Loucy (cell line): ENCODE data around the gene HDGF.

ENCODE experiments used
- H2AFZ ChIP-seq: fragments of 200-600 bp; sonication (generic); 2 replicates; pipeline ENCODE4 v1.6.0; 2016; ENCODE audit warnings: antibody characterized with exemption, mild to moderate bottlenecking, low read length, moderate library complexity
- H3F3A ChIP-seq: fragments of 200-600 bp; 2 replicates; pipeline ENCODE4 v1.6.0; 2016; ENCODE audit warnings: antibody characterized with exemption, low read depth, mild to moderate bottlenecking
- H3K27me3 ChIP-seq: fragments of 200-600 bp; sonication (generic); 2 replicates; pipeline ENCODE4 v1.6.1; 2014; ENCODE audit warnings: low read length, mild to moderate bottlenecking; ENCODE audit not compliant: insufficient read depth, poor library complexity, severe bottlenecking
- H3K36me3 ChIP-seq: fragments of 200-600 bp; sonication (generic); 2 replicates; pipeline ENCODE4 v1.6.1; 2016; ENCODE audit warnings: low read length; ENCODE audit not compliant: insufficient read depth
- H3K4me1 ChIP-seq: fragments of 200-600 bp; sonication (generic); 2 replicates; pipeline ENCODE4 v1.5.1; 2014; ENCODE audit warnings: low read length, mild to moderate bottlenecking; ENCODE audit not compliant: insufficient read depth, poor library complexity, severe bottlenecking
- H3K4me2 ChIP-seq: fragments of 200-600 bp; sonication (generic); 2 replicates; pipeline ENCODE4 v1.6.0; 2014; ENCODE audit warnings: antibody characterized with exemption, low read length, low read depth, mild to moderate bottlenecking; ENCODE audit not compliant: poor library complexity, severe bottlenecking
- H3K4me3 ChIP-seq: fragments of 200-600 bp; sonication (generic); 2 replicates; pipeline ENCODE4 v1.5.1; 2014; ENCODE audit warnings: low read length, mild to moderate bottlenecking, mixed read lengths; ENCODE audit not compliant: poor library complexity, severe bottlenecking
- H3K79me2 ChIP-seq: fragments of 200-600 bp; sonication (generic); 2 replicates; pipeline ENCODE4 v1.6.1; 2014; ENCODE audit warnings: low read length; ENCODE audit not compliant: insufficient read depth
- H3K9ac ChIP-seq: fragments of 200-600 bp; sonication (generic); 2 replicates; pipeline ENCODE4 v1.6.0; 2014; ENCODE audit warnings: mild to moderate bottlenecking, low read depth, low read length, moderate library complexity; ENCODE audit not compliant: poor library complexity, severe bottlenecking
- H3K9me2 ChIP-seq: fragments of 200-600 bp; sonication (generic); replicated peaks from 2 replicates; pipeline ENCODE4 v1.6.1; 2016; ENCODE audit warnings: low read depth, low read length, mixed read lengths
- H3K9me3 ChIP-seq: fragments of 200-600 bp; sonication (generic); 2 replicates; pipeline ENCODE4 v1.6.1; 2014; ENCODE audit warnings: mild to moderate bottlenecking, antibody characterized with exemption, low read length, low read depth; ENCODE audit not compliant: insufficient read depth
- H4K20me1 ChIP-seq: fragments of 200-600 bp; sonication (generic); 2 replicates; pipeline ENCODE4 v1.6.0; 2014; ENCODE audit warnings: antibody characterized with exemption, low read length, mild to moderate bottlenecking; ENCODE audit not compliant: insufficient read depth, poor library complexity, severe bottlenecking
- EZH2phosphoT487 ChIP-seq: fragments of 200-600 bp; IDR thresholded peaks from 2 replicates; pipeline ENCODE4 v1.6.1; 2018; ENCODE audit warnings: antibody characterized with exemption, mild to moderate bottlenecking, moderate library complexity, borderline replicate concordance
- TF ChIP-seq, protein P1 (sequence below): fragments of 200-600 bp; sonication (generic); conservative IDR thresholded peaks from 2 replicates; pipeline ENCODE4 v1.5.1; 2014; ENCODE audit warnings: mild to moderate bottlenecking, antibody characterized with exemption, low read length

The HDGF gene

DNA sequence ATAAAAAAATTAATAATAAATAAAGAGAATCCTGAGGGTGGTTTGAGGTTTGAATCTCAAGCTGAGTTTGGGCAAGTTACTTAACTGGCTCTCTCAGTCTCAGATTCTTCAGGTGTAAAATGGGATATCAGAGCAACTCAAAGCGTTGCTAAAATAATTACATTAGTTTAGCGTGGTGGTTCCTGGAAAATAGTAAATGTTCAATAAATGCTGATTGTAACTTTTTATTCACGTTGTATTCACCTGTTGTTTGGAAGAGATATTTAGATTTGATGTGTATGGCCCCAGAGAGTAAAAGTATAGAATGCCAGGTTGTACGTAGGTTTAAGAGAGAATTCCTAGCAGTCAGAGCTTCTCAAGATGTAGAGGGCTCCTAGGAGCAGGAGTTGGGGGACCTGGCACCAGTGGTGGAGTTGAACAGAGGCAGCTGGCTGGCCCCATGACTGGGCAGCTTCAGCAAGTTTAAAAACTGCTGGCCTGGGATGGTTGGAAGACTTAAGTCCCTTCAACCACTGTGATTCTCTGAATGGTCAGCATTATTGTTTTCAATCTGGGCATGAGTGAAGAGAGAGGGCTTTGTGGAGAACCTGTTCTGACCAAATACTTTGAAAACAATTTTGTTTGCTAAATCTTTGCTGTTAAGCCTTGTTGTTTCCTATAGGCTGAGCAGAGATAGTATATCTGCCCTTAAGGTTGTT is 38.3 kb upstream of the HDGF start:
- Histone ChIP-seq H3K36me3 (peaks cover 81% of the 10 kb centered on the region; the same call in 1 of the 2 replicates), H3K4me1 (no peaks in the 10 kb centered on the region), H3K27me3 (no peaks in the 10 kb centered on the region), H2AFZ (no peak overlapping the region), H3K9ac (no peak overlapping the region), H3K79me2 (peaks cover 10% of the 10 kb centered on the region; the same call in 1 of the 2 replicates), H3K4me3 (no peak overlapping the region), H3K9me2 (no peaks in the 10 kb centered on the region), H4K20me1 (no peaks in the 10 kb centered on the region), H3K4me2 (no peak overlapping the region), H3F3A (no peaks in the 10 kb centered on the region), H3K9me3 (no peaks in the 10 kb centered on the region)
- TF ChIP-seq, protein P1, sequence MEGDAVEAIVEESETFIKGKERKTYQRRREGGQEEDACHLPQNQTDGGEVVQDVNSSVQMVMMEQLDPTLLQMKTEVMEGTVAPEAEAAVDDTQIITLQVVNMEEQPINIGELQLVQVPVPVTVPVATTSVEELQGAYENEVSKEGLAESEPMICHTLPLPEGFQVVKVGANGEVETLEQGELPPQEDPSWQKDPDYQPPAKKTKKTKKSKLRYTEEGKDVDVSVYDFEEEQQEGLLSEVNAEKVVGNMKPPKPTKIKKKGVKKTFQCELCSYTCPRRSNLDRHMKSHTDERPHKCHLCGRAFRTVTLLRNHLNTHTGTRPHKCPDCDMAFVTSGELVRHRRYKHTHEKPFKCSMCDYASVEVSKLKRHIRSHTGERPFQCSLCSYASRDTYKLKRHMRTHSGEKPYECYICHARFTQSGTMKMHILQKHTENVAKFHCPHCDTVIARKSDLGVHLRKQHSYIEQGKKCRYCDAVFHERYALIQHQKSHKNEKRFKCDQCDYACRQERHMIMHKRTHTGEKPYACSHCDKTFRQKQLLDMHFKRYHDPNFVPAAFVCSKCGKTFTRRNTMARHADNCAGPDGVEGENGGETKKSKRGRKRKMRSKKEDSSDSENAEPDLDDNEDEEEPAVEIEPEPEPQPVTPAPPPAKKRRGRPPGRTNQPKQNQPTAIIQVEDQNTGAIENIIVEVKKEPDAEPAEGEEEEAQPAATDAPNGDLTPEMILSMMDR: no peak
- TF ChIP-seq EZH2phosphoT487: no peak

DNA sequence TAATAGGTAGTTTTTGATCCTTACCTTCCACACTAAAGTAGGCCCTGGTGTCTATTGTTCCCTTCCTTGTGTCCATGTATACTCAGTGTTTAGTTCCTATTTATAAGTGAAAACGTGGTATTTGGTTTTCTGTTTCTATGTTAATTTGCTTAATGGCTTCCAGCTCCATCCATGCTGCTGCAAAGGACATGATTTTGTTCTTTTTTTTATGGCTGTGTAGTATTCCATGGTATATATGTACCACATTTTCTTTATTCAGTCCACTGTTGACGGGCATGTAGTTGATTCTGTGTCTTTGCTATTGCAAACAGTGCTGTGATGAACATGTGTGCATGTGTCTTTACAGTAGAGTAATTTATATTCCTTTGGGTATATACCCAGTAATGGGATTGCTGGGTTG is 36.7 kb upstream of the HDGF start:
- TF ChIP-seq, protein P1: no peak
- no peak for TF ChIP-seq EZH2phosphoT487
- no peak overlapping the region for H2AFZ ChIP-seq
- H3K9me2 ChIP-seq: no peaks in the 10 kb centered on the region
- H3K4me3 ChIP-seq: no peak overlapping the region
- no peaks in the 10 kb centered on the region for H3K4me1 ChIP-seq
- no peaks in the 10 kb centered on the region for H3F3A ChIP-seq
- H3K79me2 ChIP-seq: peaks cover 19% of the 10 kb centered on the region
- H4K20me1 ChIP-seq: no peaks in the 10 kb centered on the region
- H3K9ac ChIP-seq: no peak overlapping the region
- no peaks in the 10 kb centered on the region for H3K9me3 ChIP-seq
- no peak overlapping the region for H3K4me2 ChIP-seq
- no peaks in the 10 kb centered on the region for H3K27me3 ChIP-seq
- H3K36me3 ChIP-seq: peaks cover 77% of the 10 kb centered on the region

DNA sequence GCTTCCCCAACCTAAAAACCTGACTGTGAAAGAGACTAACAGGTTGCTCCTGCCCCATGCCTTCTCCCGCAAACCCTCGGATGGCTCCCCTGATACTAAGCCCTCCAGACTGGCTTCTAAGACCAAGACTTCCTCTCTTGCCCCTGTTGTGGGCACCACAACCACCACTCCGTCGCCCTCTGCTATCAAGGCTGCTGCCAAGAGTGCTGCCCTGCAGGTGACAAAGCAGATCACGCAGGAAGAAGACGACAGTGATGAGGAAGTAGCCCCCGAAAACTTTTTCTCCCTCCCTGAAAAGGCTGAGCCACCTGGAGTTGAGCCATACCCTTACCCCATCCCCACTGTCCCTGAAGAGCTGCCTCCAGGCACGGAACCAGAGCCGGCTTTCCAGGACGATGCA is 35.2 kb upstream of the HDGF start:
- Histone ChIP-seq H4K20me1 (peaks cover 4% of the 10 kb centered on the region), H2AFZ (no peak overlapping the region), H3K4me2 (no peak overlapping the region), H3K4me3 (no peak overlapping the region), H3K4me1 (no peaks in the 10 kb centered on the region), H3F3A (no peaks in the 10 kb centered on the region), H3K27me3 (no peaks in the 10 kb centered on the region), H3K9me2 (no peaks in the 10 kb centered on the region), H3K79me2 (peaks cover 31% of the 10 kb centered on the region), H3K9ac (no peak overlapping the region), H3K36me3 (peaks cover 77% of the 10 kb centered on the region), H3K9me3 (no peaks in the 10 kb centered on the region)
- TF ChIP-seq, protein P1: no peak
- no peak for TF ChIP-seq EZH2phosphoT487
